ENCODE measurements around the gene AGBL4.

DNA sequence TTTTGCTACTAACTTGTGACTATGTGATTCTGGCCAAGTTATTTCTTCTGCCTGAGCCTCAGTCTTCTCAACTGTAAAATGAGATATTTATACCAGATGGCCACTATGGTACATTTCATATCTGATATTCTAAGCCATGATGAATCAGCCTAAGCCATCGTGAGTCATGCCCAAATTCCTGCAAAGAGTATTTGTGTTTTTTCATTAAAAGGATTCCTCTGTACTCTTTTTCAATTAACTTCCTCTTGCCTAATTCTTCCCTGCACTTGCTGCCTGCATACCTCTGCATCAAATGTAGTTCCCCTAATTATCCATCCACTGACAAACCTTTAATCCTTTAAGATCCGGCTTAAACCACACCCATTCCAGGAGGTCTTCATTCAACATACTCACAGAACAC, 672.0 kb downstream of the AGBL4 start:
- TF ChIP-seq CTCF (IDR thresholded peaks at IDR 0.05; ENCODE audit: borderline replicate concordance, extremely low read depth, low read length, poor library complexity, severe bottlenecking) (no peak), EZH2 (IDR thresholded peaks at IDR 0.05; ENCODE audit: borderline replicate concordance, low read depth, low read length, severe bottlenecking) (no peak)
